CD4-positive, CD25-positive, alpha-beta regulatory T cell (primary cell): ENCODE measurements around the gene PIGS. TPM values are rescaled to one million over a fixed set of nuclear protein-coding genes. Genes with fewer than 3 reads are reported as not detected.
"Not testable (repeated sequence)": the region's sequence is repeated elsewhere in the genome, so short reads cannot be mapped to it uniquely, and the experiment has no call there.

Experiments
- ATAC-seq, 2 donors: fragments of 150-1000 bp; cut with Tn5 transposase; one replicate each; pipeline ENCODE4 v1.10.0; 2021; ENCODE audit warnings: low read depth in 2 of 2, moderate number of reproducible peaks in 2 of 2, moderate library complexity in 1 of 2
- DNase-seq, 3 donors: peaks; one replicate each; pipeline versions ENCODE4 v3.0.0 to v3.0.0-alpha.2; 2012 to 2022; ENCODE audit warnings: mixed read lengths in 1 of 3
- H3K27ac ChIP-seq: one replicate; pipeline ENCODE4 v1.7.0; 2013; ENCODE audit warnings: mild to moderate bottlenecking, low read length; ENCODE audit not compliant: insufficient read depth, poor library complexity, severe bottlenecking
- H3K27me3 ChIP-seq: one replicate; pipeline ENCODE4 v1.7.0; 2013; ENCODE audit warnings: low read length; ENCODE audit not compliant: control insufficient read depth, insufficient read depth
- H3K36me3 ChIP-seq: one replicate; pipeline ENCODE4 v1.7.0; 2013; ENCODE audit warnings: mild to moderate bottlenecking, low read length, moderate library complexity; ENCODE audit not compliant: control insufficient read depth, insufficient read depth
- H3K4me1 ChIP-seq: 2 replicates; pipeline ENCODE4 v1.7.0; 2013; ENCODE audit warnings: mild to moderate bottlenecking, low read length; ENCODE audit not compliant: insufficient read depth, control insufficient read depth, poor library complexity, severe bottlenecking
- H3K4me3 ChIP-seq: one replicate; pipeline ENCODE4 v1.7.0; 2013; ENCODE audit warnings: low read depth, mild to moderate bottlenecking, low read length, moderate library complexity
- H3K9me3 ChIP-seq, 2 experiments: 1 replicate in 1 of 2; 2 replicates in 1 of 2; pipeline ENCODE4 v1.7.0; 2013; ENCODE audit warnings: low read length in 2 of 2, mild to moderate bottlenecking in 1 of 2, moderate library complexity in 1 of 2; ENCODE audit not compliant: control insufficient read depth in 2 of 2
- H3K27ac Mint-ChIP-seq, 3 donors: one replicate each; pipeline ENCODE4 v1.8.0; 2020 to 2022; ENCODE audit warnings: mild to moderate bottlenecking in 3 of 3, mixed read lengths in 3 of 3, moderate library complexity in 2 of 3
- H3K27me3 Mint-ChIP-seq: one replicate; pipeline ENCODE4 v1.8.0; 2022; ENCODE audit warnings: mild to moderate bottlenecking, mixed read lengths
- H3K36me3 Mint-ChIP-seq: one replicate; pipeline ENCODE4 v1.8.0; 2020; ENCODE audit warnings: mixed read lengths
- H3K4me1 Mint-ChIP-seq, 4 donors: one replicate each; pipeline ENCODE4 v1.8.0; 2020 to 2022; ENCODE audit warnings: mixed read lengths in 4 of 4, mild to moderate bottlenecking in 1 of 4
- H3K4me3 Mint-ChIP-seq, 4 donors: one replicate each; pipeline ENCODE4 v1.8.0; 2020 to 2022; ENCODE audit warnings: mild to moderate bottlenecking in 4 of 4, mixed read lengths in 4 of 4, moderate library complexity in 3 of 4
- H3K9me3 Mint-ChIP-seq, 7 donors: one replicate each; pipeline ENCODE4 v1.8.0; 2020 to 2022; ENCODE audit warnings: mixed read lengths in 7 of 7, mild to moderate bottlenecking in 3 of 7, moderate library complexity in 2 of 7
- polyA plus RNA-seq, 4 donors: library from polyadenylated mRNA; unstranded; fragments of 300-500 nt; fragmentation: Illumina TruSeq; gene quantifications; one replicate each; pipeline ENCODE4 v1.2.3, GENCODE V29; 2021
- total RNA-seq: library from RNA; stranded (reverse); gene quantifications from one replicate; pipeline ENCODE4 v1.2.3, GENCODE V29; 2022

PIGS gene
- total and polyA plus RNA-seq, 5 donors from 2014 or later, result 53.3 to 82.6 (median 67.1) TPM

- no peaks in the 10 kb centered on the region for H3K9me3 ChIP-seq
- Mint-ChIP-seq H3K27ac (peak overlapping the region; percentile 26 to 73 (median 38)), H3K4me3 (no peak overlapping the region), H3K27me3 (no peaks in the 10 kb centered on the region), H3K9me3 (peaks cover 0 to 2% (median 0%) of the 10 kb centered on the region in 7 donors), H3K36me3 (peaks cover 33% of the 10 kb centered on the region), H3K4me1 (peaks cover 0 to 16% (median 7%) of the 10 kb centered on the region in 4 donors)
- no peak for DNase-seq
- H3K27me3 ChIP-seq, result no peaks in the 10 kb centered on the region
- H3K27ac ChIP-seq, result peak overlapping the region; percentile 17
- H3K4me3 ChIP-seq, result no peak overlapping the region
- ATAC-seq, result no peak
- H3K4me1 ChIP-seq, result no peaks in the 10 kb centered on the region
- H3K36me3 ChIP-seq, result peaks cover 42% of the 10 kb centered on the region
Observed at GRCh38 chr17:28612531-28612930, 41.2 kb upstream of the PIGS start.

GRCh38 chr17:28610376-28610775 lies 39.1 kb upstream of the PIGS start:
- Mint-ChIP-seq H3K9me3 (peaks cover 0 to 2% (median 0%) of the 10 kb centered on the region in 7 donors), H3K4me1 (peaks cover 0 to 16% (median 7%) of the 10 kb centered on the region in 4 donors), H3K4me3 (peak overlapping the region in 1 of 4 donors; percentile 66), H3K27me3 (no peaks in the 10 kb centered on the region), H3K27ac (peak overlapping the region in 2 of 3 donors; percentile 5 to 76), H3K36me3 (peaks cover 17% of the 10 kb centered on the region)
- Histone ChIP-seq H3K36me3 (peaks cover 21% of the 10 kb centered on the region), H3K9me3 (no peaks in the 10 kb centered on the region), H3K27ac (no peak overlapping the region), H3K4me1 (no peaks in the 10 kb centered on the region), H3K4me3 (no peak overlapping the region), H3K27me3 (no peaks in the 10 kb centered on the region)
- DNase-seq (no peak), ATAC-seq (no peak)

GRCh38 chr17:28604031-28604430 lies 32.7 kb upstream of the PIGS start:
- H3K27me3 ChIP-seq, H3K27me3 Mint-ChIP-seq, H3K9me3 Mint-ChIP-seq, H3K4me1 ChIP-seq, H3K4me3 Mint-ChIP-seq, H3K27ac Mint-ChIP-seq, H3K4me3 ChIP-seq, H3K36me3 Mint-ChIP-seq, H3K4me1 Mint-ChIP-seq, H3K36me3 ChIP-seq, H3K9me3 ChIP-seq, H3K27ac ChIP-seq, DNase-seq, ATAC-seq: not testable (repeated sequence)

GRCh38 chr17:28599311-28600184 lies 28.2 kb upstream of the PIGS start:
- DNase-seq, result peak; percentile 44 to 80 (median 74)
- Mint-ChIP-seq H3K9me3 (no peaks in the 10 kb centered on the region), H3K36me3 (no peaks in the 10 kb centered on the region), H3K27me3 (no peaks in the 10 kb centered on the region), H3K27ac (peak overlapping the region; percentile 96 to 99 (median 99)), H3K4me1 (peaks cover 18 to 26% (median 19%) of the 10 kb centered on the region in 4 donors), H3K4me3 (peak overlapping the region; percentile 90 to 96 (median 93))
- ATAC-seq, result peak; percentile 63 to 65
- H3K9me3 ChIP-seq, result no peaks in the 10 kb centered on the region
- H3K27ac ChIP-seq, result peak overlapping the region; percentile 99
- no peaks in the 10 kb centered on the region for H3K36me3 ChIP-seq
- H3K4me1 ChIP-seq, result peaks cover 16% of the 10 kb centered on the region
- H3K27me3 ChIP-seq, result no peaks in the 10 kb centered on the region
- H3K4me3 ChIP-seq, result peak overlapping the region; percentile 90

GRCh38 chr17:28598799-28599310 lies 27.5 kb upstream of the PIGS start, which contains the start of gene SPAG5:
TSS of gene SPAG5 (minus strand) at chr17:28599025. CDS start at chr17:28598946, 79 bp downstream.
- ATAC-seq (peak; percentile 92 to 94), DNase-seq (peak; percentile 93 to 96 (median 94))
- H3K9me3 Mint-ChIP-seq, result no peaks in the 10 kb centered on the region
- H3K4me1 Mint-ChIP-seq, result peaks cover 18 to 26% (median 19%) of the 10 kb centered on the region in 4 donors
- H3K4me3 Mint-ChIP-seq, result peak within 1 kb of the TSS; percentile 90 to 96 (median 93)
- no peaks in the 10 kb centered on the region for H3K27me3 Mint-ChIP-seq
- peaks cover 16% of the 10 kb centered on the region for H3K4me1 ChIP-seq
- H3K9me3 ChIP-seq, result no peaks in the 10 kb centered on the region
- peak within 1 kb of the TSS; percentile 90 for H3K4me3 ChIP-seq
- H3K36me3 Mint-ChIP-seq, result no peaks in the 10 kb centered on the region
- H3K36me3 ChIP-seq, result no peaks in the 10 kb centered on the region
- peak within 1 kb of the TSS; percentile 96 to 99 (median 99) for H3K27ac Mint-ChIP-seq
- no peaks in the 10 kb centered on the region for H3K27me3 ChIP-seq
- peak within 1 kb of the TSS; percentile 99 for H3K27ac ChIP-seq

- no peaks in the 10 kb centered on the region for H3K27me3 Mint-ChIP-seq
- no peaks in the 10 kb centered on the region for H3K9me3 Mint-ChIP-seq
- H3K27ac ChIP-seq, result peak overlapping the region; percentile 99
- H3K4me1 ChIP-seq, result peaks cover 16% of the 10 kb centered on the region
- no peaks in the 10 kb centered on the region for H3K9me3 ChIP-seq
- H3K4me3 ChIP-seq, result peak overlapping the region; percentile 78
- H3K4me3 Mint-ChIP-seq, result peak overlapping the region; percentile 90 to 96 (median 93)
- H3K36me3 Mint-ChIP-seq, result no peaks in the 10 kb centered on the region
- DNase-seq (no peak), ATAC-seq (no peak)
- no peaks in the 10 kb centered on the region for H3K36me3 ChIP-seq
- peaks cover 18 to 26% (median 19%) of the 10 kb centered on the region in 4 donors for H3K4me1 Mint-ChIP-seq
- H3K27ac Mint-ChIP-seq, result peak overlapping the region; percentile 96 to 99 (median 99)
- H3K27me3 ChIP-seq, result no peaks in the 10 kb centered on the region
Observed at GRCh38 chr17:28598389-28598788, 27.1 kb upstream of the PIGS start.

- H3K36me3 Mint-ChIP-seq, result no peaks in the 10 kb centered on the region
- H3K4me3 Mint-ChIP-seq, result peak overlapping the region; percentile 90 to 96 (median 93)
- H3K27ac ChIP-seq, result peak overlapping the region; percentile 99
- H3K36me3 ChIP-seq, result no peaks in the 10 kb centered on the region
- H3K4me1 Mint-ChIP-seq, result peaks cover 18 to 26% (median 19%) of the 10 kb centered on the region in 4 donors
- peak overlapping the region in 2 of 3 donors; percentile 96 to 99 for H3K27ac Mint-ChIP-seq
- DNase-seq, result no peak
- H3K4me3 ChIP-seq, result peak overlapping the region; percentile 78
- no peaks in the 10 kb centered on the region for H3K9me3 ChIP-seq
- peaks cover 16% of the 10 kb centered on the region for H3K4me1 ChIP-seq
- H3K27me3 Mint-ChIP-seq, result no peaks in the 10 kb centered on the region
- no peak for ATAC-seq
- H3K27me3 ChIP-seq, result no peaks in the 10 kb centered on the region
- no peaks in the 10 kb centered on the region for H3K9me3 Mint-ChIP-seq
Observed at GRCh38 chr17:28597606-28598383, 26.5 kb upstream of the PIGS start.
